Measurements from ENCODE around the gene LRRC3.
"Not testable (repeated sequence)": the region's sequence is repeated elsewhere in the genome, so short reads cannot be mapped to it uniquely, and the experiment has no call there.

LRRC3 gene

GRCh38 chr21:44498280-44499210 is 43.2 kb downstream of the LRRC3 start:
- DNase-seq = no peak

DNA sequence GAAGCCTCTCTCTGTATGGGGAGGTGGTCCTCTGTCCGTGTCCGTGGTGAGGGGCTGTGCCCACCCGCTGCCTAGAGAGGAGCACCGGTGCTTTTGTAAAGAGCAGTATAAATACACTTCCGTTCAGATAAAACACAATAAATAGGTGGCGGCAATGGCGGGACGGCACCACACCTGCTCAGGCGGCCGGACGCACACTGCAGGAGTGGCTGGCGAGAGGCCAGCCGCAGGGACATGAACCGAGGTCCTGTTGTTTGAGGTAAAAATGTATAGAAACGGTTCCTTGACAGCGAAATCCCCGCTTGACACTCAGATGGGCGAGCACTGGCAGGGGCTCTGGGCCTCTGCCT is 43.9 kb downstream of the LRRC3 start:
- DNase-seq = no peak

DNA sequence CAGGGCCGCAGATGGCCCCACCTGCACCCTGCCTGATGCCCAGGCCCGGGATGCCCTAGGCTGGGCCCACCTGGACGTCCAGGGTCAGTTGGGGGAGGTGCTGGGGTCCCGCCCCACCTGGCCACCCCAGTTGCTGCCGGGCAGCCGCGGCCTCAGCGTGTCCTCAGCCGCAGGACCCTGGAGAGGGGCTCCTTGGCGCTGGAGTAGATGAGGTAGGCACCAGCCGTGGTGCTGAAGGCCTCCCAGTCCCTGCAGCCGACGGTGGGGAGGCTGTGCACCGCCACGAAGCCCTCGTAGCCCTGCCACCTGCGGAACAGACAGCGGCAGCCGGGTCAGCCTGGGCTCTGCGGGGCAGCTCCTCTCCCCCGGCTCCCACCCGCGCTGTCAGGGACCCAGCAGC is 44.3 kb downstream of the LRRC3 start:
- DNase-seq = no peak

DNA sequence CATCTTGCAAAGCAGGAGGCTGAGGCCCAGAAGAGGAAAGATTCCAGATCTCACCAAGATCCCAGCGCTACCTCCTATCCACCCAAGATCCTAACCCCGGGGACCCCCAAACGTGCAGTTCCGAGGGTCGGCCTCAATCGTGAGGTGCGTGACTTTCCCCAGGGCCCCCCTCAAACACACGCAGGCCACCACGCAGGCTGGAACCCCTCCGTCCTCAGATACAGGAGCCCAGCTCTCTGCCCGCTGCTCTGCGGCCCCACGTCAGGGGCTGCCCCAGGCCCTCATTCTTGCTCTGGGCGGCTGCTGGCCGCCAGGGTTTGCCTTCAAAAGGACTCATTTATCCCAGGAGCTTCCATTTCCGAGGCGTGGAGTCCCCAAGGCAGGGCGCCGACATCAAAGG is 44.8 kb downstream of the LRRC3 start:
- no peak for DNase-seq

DNA sequence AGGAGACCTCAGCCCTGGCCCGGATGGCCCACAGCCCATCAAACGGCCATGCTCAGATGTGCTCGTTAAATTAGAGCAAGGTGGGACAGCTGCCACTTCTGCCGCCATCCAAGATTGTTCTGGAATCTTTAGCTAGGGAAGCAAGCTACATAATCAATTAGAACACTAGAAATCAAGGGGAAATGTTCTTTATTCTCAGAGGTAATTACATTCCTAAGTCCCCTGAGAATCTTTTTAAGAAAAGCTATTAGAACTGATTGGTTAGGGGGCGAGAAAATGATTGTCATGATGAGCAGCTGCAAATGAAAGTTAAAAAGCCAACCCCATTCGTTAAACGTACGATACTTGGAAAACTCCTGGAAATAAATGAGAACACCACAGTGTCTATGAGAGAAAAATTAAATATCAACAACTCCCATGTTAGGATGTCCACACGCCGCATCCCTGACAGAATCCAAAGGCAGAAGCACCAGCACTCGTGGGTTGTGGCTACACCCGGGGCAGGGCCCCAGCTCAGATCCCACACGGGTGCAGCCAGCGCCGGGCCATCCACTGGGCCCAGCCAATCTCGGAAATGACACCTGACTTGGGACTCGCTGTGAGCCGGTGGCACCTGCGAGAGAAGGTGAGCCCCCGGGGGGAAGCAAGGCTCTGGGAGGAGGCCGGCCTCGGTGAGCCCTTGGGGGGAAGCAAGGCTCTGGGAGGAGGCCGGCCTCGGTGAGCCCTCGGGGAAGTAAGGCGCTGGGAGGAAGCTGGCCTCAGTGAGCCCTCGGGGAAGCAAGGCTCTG is 47.1 kb downstream of the LRRC3 start:
- no peak for DNase-seq

GRCh38 chr21:44503006-44503889 is 47.9 kb downstream of the LRRC3 start:
- DNase-seq = not testable (repeated sequence)

DNA sequence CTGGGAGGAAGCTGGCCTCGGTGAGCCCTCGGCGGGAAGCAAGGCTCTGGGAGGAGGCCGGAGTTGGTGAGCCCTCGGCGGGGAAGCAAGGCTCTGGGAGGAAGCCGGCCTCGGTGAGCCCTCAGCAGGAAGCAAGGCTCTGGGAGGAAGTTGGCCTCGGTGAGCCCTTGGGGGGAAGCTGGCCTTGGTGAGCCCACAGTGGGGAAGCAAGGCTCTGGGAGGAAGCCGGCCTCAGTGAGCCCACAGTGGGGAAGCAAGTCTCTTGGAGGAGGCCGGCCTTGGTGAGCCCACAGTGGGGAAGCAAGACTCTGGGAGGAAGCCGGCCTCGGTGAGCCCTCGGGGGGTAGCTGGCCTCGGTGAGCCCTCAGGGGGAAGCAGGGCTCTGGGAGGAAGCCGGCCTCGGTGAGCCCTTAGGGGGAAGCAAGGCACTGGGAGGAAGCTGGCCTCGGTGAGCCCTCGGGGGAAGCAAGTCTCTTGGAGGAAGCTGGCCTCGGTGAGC is 48.6 kb downstream of the LRRC3 start:
- no peak for DNase-seq

DNA sequence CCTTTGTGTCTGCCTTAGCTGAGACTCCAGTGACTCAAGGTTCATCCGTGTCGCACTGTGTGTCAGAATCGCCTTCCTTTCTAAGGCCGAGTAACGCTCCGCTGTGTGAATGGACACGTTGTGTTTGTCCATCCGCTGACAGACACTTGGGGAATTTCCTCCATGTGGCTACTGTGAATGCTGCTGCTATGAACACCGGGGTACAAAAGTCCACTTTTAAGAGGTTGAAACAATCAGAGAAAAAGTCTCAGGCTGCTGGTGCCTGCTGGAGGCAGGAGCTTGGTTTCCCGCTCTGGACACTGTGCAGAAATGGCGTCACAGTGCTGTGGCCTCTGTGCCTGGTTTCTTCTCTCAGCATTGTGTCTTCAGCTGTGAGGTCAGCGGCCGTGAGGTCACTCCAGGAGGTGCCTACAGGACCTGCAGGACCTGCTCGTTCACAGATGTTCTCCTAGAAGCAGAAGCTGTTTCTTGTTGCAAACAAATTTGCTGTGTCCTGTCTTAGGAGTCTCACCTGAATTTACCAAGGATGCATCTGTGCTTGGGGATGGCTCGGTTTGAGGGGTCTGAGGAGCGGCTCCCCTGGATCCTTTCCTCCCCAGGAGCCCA is 50.5 kb downstream of the LRRC3 start:
- no peak for DNase-seq

- no peak for DNase-seq
Measured at GRCh38 chr21:44506279-44507255, 51.3 kb downstream of the LRRC3 start.

- DNase-seq = no peak
Measured at GRCh38 chr21:44507673-44508425, 52.5 kb downstream of the LRRC3 start.

- no peak for DNase-seq
Measured at GRCh38 chr21:44508426-44508710, 53.1 kb downstream of the LRRC3 start.

GRCh38 chr21:44508711-44509445 is 53.6 kb downstream of the LRRC3 start:
- DNase-seq = no peak

DNA sequence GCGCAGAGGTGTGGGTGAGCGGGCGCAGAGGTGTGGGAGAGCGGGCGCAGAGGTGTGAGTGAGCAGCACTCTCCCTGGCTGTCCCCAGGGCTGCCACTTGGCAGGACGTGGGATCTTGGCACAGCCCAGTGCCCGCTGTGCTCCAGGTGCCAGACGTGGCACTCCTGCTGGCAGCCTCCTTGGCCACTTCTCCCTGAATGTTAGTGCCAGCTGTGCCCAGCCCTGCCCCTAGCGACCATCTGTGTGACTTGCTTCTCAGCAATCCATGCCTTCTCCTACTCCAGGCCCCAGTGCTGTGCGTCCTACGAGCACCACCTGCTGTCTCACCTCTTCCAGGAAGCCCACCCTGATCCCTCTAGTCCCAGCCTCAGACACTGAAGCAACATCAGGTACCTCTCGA is 54.2 kb downstream of the LRRC3 start:
- DNase-seq = no peak

- DNase-seq = no peak
Measured at GRCh38 chr21:44510109-44510507, 54.8 kb downstream of the LRRC3 start.

- DNase-seq = peak; percentile 82
Measured at GRCh38 chr21:44510508-44511218, 55.4 kb downstream of the LRRC3 start.

- no peak for DNase-seq
Measured at GRCh38 chr21:44511219-44511937, 56.1 kb downstream of the LRRC3 start.
